Measurements from ENCODE around the gene CNOT6L. TPM values are rescaled to one million over a fixed set of nuclear protein-coding genes. Genes with fewer than 3 reads are reported as not detected.

Gene CNOT6L
- total RNA-seq, 4 donors from 2014 or later, result 31.3 to 49.4 (median 33.8) TPM

DNA sequence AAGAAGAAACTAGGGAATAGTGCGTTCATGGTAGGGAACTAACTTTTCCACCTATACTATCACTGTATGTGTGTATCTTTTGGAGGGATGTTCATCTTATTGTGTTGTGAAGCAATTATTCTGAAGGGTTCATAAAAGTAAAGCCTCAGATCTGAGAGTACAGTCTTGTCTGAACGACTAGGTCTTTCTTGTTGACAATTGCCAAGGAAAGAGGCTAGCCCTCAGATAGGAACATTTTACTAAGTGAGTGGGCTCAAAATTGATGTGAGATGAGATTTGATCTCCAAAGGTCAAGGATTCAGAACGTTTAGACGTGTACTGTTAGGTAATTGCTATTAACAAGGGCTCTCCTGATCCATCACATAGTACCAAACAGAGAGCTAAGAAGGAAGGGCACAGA, 15.2 kb upstream of the CNOT6L start:
- TF ChIP-seq, protein P1, sequence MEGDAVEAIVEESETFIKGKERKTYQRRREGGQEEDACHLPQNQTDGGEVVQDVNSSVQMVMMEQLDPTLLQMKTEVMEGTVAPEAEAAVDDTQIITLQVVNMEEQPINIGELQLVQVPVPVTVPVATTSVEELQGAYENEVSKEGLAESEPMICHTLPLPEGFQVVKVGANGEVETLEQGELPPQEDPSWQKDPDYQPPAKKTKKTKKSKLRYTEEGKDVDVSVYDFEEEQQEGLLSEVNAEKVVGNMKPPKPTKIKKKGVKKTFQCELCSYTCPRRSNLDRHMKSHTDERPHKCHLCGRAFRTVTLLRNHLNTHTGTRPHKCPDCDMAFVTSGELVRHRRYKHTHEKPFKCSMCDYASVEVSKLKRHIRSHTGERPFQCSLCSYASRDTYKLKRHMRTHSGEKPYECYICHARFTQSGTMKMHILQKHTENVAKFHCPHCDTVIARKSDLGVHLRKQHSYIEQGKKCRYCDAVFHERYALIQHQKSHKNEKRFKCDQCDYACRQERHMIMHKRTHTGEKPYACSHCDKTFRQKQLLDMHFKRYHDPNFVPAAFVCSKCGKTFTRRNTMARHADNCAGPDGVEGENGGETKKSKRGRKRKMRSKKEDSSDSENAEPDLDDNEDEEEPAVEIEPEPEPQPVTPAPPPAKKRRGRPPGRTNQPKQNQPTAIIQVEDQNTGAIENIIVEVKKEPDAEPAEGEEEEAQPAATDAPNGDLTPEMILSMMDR (IDR thresholded peaks at IDR 0.05; ENCODE audit: low read depth), result no peak

DNA sequence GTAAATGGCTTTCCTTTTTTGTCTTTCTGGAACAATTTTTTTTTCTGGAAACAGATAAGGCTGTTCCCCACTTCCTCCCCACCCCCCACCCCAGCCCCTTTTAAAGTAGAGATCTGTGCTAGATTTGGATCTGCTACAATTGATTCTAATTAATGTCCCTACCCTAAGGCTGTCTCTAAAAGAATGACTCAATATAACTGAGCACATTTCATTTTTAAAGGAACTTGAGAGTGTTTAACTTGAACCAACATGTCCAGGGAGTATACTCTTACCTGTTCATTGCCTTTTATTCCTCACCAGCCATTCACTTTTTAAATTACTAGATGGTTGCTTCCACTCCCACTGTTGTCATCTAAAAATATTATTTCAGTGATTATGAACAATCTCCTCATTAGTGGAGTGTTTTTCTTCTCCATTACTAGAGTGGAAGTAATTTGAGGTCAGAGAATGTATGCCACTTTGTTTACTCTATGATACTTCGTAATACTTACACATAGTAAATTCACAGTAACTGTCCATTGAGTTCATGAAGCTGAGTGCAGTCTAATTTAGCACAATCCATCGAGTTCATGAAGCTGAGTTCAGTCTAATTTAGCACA, 14.1 kb upstream of the CNOT6L start:
- TF ChIP-seq, protein P1 (IDR thresholded peaks at IDR 0.05; ENCODE audit: low read depth), result no peak

DNA sequence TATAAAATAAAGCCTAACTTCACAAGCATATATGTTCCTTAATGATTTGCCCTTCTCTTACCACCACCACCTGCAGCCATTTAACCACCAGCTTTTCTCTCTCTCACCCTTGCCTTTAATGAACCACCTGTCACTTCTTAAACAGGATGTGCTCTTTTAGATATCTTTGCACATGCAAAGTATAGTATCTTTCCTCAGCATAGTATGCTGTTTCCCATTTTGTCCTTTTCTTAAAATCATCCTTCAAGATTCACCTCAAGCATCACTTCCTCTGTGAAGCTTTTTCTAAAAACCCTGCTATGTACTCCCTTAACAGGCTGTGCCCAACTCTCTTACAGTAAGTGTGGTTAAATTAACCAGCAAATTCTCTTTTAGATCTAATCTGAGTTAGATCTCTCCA, 8.2 kb upstream of the CNOT6L start:
- TF ChIP-seq, protein P1 (IDR thresholded peaks at IDR 0.05; ENCODE audit: low read depth), result no peak

DNA sequence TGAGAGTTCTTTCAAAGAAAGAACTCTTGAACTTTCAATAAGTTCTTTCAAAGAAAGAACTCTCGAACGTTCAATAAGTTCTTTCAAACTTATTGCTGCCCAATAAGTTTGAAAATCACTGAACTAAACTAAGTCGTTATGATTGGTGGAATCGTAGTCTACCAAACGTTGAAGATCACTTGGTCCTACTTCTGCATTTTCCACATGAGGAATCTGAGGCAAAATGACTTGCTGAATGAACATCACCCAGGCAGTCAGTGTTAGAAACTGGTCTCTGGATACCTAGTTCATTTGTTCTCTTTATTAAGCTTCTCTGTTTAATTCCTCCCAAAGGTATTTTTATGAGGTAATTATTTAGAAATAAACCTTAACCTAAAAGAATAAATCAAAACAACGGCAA, 7.1 kb upstream of the CNOT6L start:
- TF ChIP-seq, protein P1 (IDR thresholded peaks at IDR 0.05; ENCODE audit: low read depth), result no peak

DNA sequence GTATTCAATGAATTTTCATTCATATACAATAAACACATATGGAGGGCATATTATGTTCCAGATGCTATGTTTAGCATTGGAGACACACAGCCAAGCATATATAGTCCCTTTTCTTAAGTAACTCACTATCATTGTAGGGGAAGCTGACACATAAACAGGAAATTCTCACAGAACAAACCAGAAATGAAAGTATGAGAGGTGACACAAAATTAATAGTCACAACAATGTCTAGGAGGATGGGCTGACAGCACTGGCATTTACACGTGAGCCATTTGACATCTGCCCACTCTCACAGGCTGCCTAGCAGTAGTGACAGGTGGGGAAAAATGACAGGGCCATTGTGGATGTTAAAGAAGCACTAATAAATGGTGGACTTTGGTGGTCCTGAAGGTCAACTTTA, 2.6 kb upstream of the CNOT6L start:
- TF ChIP-seq, protein P1 (IDR thresholded peaks at IDR 0.05; ENCODE audit: low read depth), result no peak

DNA sequence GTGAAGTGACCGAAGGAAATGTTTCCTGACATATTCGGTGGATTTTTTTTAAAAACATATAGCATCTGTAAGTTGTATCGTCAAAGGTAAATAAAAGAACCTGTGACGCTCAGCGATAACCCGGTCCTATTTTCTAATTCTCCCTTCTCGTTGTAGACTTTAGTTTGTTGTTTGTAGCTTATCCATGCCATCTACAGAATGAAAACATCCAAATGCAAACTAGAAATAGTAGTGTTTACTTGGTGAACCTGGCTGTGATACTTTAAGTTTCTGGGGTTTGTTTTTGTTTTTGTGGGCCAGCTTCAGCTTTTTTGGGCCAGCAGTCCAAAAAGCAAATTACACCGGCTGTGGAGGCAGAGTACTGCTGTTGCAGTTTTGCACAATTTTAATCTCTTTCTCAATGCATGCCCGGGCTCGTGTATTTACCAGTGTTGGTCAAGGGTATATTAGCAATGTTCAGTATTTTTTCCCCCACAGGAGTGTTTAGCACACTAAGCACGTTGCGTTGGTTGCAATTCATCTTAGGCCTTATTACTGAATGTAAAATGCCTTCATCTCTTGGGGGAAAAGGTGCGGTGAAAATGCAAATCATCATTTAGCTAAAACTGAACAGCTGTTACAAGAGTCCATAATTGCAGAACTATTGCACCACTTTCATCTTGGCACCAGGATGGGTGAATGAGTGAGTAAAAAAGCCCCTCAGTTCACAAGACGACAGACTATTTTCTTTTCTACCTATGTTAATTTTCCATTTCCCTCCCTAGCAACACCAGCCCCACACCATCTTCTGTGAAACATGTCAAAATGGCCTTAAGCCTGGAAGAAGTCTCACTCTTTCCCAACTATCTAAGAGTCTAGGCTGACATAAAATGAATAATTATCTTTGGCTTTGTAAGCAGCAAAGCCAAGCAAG, 1.7 kb upstream of the CNOT6L start:
- TF ChIP-seq, protein P1 (IDR thresholded peaks at IDR 0.05; ENCODE audit: low read depth), result no peak

DNA sequence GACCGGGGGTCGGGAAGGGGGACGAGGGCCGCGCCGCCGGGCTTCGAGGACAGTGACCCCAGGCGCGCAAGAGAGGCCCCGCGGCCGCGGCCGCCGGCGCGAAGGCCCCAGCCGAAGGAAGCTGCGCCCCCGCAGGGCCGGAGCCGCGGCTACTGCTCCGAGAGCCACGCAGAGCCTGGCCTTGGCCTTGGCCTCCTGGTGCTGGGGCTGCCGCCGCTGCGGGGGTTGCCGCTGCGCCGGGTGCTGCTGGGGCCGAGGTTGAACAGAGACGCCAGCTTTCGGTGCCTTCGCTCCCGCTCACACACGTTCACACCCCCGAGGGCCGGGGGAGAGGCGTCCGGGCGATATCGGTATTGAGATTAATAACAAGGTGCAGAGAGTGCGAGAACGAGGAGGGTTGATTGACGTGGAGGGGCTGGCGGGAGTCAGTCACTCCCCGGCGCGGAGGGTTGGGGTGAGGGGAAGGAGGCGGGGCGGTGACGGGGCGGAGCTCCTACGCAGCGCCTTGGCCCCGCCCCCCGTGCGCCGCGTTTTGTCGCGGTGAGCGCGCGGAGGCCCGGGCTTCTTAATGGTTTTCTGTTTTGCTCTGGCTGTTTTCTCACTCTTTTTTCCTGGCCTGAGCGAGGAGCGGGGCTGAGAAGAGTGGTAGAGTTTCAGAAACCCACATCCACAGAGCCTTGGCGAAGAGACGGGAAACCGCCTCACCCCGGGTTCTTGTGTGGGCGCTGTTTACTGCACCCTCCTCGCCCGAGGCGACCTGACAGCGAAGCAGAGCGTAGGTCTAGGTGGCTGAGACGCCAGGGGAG, 878 bp upstream of the CNOT6L start:
- TF ChIP-seq, protein P1 (IDR thresholded peaks at IDR 0.05; ENCODE audit: low read depth), result no peak
